GM12873 (cell line): Measurements from ENCODE around the gene SNTA1.
A peak's percentile ranks its signal among the peaks of the same experiment; 100 is the strongest.

Experiments used
- TF ChIP-seq, protein P1 (sequence below): IDR thresholded peaks from 2 replicates; pipeline ENCODE4 v1.5.1; 2012; ENCODE audit warnings: low read depth, mild to moderate bottlenecking, moderate library complexity, low read length, control low read depth; ENCODE audit not compliant: insufficient read depth; ENCODE audit errors: missing control alignments

The SNTA1 gene

DNA sequence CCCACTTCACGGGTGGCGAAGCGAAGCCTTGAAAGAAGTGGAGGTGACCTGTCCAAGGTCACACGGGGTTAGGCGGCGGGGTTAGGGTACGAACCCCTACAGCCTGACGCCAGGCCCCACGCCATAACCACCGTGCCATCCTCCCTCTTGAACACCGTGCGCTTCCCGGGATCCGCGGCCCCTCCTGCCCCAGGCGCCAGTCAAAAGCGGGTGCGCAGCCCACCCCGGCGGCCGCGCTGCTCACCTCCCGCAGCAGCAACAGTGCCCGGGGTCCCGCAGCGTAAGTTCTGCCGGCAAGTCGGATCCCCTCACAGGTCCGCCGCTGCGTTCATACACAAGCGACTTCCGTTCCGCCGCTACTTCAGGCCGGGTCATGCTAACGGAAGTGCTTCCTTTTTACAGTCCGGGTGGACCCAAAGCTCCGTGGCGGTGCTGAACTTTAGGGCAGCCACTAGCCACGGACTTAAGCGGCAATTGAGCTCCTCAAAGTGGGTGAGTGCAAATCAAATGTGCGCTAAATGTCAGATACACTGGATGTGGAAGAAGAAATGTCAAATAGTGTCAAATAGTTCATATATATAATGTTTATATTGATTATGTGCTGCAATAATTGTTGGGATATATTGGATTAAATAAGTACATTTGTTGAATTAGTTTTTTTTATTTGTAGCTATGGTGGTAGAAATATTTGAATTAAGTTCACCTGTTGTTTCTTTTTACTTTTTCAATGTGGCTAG lies 42.2 kb downstream of the SNTA1 start, which contains the start of gene CDK5RAP1:
Gene CDK5RAP1, minus strand, starts transcription at position 336 of the 737 bp plus-strand sequence. CDS start 4,455 bp downstream, outside the sequence.
- TF ChIP-seq, protein P1, sequence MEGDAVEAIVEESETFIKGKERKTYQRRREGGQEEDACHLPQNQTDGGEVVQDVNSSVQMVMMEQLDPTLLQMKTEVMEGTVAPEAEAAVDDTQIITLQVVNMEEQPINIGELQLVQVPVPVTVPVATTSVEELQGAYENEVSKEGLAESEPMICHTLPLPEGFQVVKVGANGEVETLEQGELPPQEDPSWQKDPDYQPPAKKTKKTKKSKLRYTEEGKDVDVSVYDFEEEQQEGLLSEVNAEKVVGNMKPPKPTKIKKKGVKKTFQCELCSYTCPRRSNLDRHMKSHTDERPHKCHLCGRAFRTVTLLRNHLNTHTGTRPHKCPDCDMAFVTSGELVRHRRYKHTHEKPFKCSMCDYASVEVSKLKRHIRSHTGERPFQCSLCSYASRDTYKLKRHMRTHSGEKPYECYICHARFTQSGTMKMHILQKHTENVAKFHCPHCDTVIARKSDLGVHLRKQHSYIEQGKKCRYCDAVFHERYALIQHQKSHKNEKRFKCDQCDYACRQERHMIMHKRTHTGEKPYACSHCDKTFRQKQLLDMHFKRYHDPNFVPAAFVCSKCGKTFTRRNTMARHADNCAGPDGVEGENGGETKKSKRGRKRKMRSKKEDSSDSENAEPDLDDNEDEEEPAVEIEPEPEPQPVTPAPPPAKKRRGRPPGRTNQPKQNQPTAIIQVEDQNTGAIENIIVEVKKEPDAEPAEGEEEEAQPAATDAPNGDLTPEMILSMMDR: peak; percentile 2

DNA sequence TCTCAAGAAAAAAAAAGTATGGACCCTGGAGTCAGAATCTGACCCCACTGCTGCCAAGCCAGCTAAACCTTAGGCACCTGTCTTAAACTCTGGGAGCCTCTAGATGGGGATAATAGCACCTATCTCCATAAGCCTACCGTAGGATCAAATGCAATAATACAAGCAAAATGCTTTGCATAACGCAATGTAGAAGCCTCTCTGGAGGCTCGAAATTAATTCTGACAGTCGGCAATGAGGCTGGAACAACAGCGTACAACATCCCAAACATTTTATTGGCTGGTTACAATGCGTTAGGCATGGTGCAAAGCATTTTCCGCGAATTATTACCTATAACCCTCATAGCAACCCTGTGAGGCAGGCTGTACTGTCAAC lies 42.8 kb downstream of the SNTA1 start:
- TF ChIP-seq, protein P1: peak; percentile 22

DNA sequence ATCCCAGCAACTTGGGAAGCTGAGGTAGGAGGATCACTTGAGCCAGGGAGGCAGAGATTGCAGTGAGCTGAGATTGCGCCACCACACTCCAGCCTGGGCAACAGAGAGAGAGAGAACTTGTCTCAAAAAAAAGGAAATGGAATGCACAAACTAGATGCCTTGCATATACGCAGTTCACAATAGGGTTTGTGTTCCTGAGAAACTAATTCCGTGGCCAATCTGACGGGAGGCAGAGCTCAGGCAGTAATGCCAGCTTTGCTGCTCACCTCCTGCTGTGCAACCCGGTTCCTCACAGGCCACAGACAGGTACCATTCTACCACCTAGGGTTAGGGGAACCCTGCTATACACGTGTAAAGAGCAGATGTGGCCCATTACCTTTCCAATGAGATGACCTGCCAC lies 43.6 kb downstream of the SNTA1 start:
- TF ChIP-seq, protein P1: no peak

DNA sequence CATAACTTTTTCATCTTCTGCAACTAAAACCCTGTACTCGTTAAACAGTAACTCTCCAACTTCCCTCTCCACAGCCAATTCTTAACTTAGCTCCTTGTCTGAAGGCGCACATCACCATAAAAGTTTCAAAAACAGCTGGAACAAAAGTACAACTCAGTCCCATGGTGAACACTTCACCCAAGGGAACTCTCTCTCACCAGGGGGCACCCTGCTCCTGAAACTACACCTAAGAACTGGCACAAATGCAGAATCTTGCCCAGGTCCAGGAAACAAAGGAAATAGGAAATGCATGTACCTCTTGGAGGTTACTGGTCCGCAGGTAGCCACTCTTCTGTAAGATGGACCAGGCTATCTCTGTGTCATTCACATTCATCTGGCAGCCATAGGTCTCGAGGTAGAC lies 48.8 kb downstream of the SNTA1 start:
- TF ChIP-seq, protein P1: peak; percentile 11

DNA sequence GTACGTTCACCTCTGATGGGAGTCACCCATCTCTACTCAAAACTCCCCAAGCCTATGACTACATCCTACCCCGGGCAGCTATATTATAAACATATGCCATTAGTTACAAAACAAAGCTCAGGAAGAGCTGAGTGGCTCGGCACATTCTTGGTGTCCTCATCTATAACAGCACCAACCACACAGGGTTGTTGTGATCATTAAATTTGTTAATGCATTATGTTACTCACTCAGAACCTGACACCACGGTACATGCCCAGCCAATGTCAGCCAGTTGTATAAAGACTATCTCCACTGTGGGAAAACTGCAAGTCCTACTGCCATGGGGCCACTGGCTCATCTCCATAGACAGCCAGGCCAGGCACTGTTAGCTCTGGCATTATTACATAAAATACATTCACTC lies 50.0 kb downstream of the SNTA1 start:
- TF ChIP-seq, protein P1: no peak

DNA sequence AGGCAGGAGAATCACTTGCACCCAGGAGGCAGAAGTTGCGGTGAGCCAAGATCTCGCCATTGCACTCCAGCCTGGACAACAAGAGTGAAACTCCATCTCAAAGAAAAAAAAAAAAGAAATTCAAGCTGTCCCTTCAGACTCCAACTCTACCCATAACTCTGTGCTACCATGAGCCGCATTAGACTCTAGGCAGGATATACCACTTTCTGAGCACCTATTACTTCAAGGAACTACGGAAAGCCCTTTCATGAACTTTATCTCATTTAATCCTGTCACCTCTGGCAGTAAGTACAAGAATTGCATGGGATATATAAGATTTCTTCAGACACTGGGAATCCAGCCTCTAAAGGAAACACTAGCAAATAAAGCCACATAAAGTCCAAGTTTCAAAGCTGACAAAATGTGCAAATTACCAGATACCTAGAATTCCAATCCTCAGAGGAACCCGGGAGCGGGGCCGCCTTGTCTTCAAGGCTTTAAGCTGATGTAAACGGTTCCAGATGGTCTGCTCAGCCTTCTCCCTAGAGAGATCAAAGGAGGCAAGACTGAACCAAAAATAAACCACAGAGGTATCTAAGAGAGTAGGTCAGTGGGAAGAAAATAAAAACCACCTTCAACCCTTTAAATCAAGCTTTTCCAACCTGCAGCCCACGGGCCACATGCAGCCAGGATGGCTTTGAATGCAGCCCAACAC lies 51.7 kb downstream of the SNTA1 start:
- TF ChIP-seq, protein P1: no peak

DNA sequence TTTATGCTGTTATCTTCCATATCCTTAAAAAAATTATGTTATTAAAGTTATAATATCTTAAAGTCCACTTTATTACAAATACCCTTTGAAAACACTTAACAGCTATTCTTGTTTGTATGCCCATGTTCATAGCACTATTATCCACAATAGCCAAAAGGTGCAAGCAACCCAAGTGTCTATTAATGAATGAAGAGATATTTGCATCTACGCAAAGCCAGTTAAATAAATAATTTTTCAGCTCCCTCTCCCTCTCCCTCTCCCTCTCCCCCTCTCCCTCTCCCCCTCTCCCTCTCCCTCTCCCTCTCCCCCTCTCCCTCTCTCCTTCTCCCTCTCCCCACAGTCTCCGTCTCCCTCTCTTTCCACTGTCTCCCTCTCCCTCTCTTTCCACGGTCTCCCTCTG lies 55.3 kb downstream of the SNTA1 start:
- TF ChIP-seq, protein P1: no peak
